ENCODE measurements around the gene HSFX4.
"Not testable (repeated sequence)": the region's sequence is repeated elsewhere in the genome, so short reads cannot be mapped to it uniquely, and the experiment has no call there.

Gene HSFX4

GRCh38 chrX:149938427-149938880 is 9.1 kb downstream of the HSFX4 start, which contains the start of gene EOLA2:
EOLA2 (minus strand) TSS chrX:149938491; CDS start chrX:149933874, 4,617 bp downstream.
- DNase-seq: peak; percentile 98

- DNase-seq: peak; percentile 96
These were observed 9.7 kb downstream of the HSFX4 start for GRCh38 chrX:149938881-149939654.

GRCh38 chrX:149939655-149939904 is 10.2 kb downstream of the HSFX4 start:
- DNase-seq: no peak

GRCh38 chrX:149939905-149940673 is 10.7 kb downstream of the HSFX4 start:
- DNase-seq: peak; percentile 97

GRCh38 chrX:149940674-149941024 is 11.3 kb downstream of the HSFX4 start:
- DNase-seq: not testable (repeated sequence)

GRCh38 chrX:149945087-149945670 is 15.8 kb downstream of the HSFX4 start:
- not testable (repeated sequence) for DNase-seq

- not testable (repeated sequence) for DNase-seq
These were observed 16.4 kb downstream of the HSFX4 start for GRCh38 chrX:149945820-149946219.

GRCh38 chrX:149946932-149947331 is 17.6 kb downstream of the HSFX4 start:
- DNase-seq: not testable (repeated sequence)

GRCh38 chrX:149948016-149948415 is 18.6 kb downstream of the HSFX4 start:
- DNase-seq: no peak

- no peak for DNase-seq
These were observed 20.5 kb downstream of the HSFX4 start for GRCh38 chrX:149949743-149950436.

GRCh38 chrX:149950681-149951080 is 21.3 kb downstream of the HSFX4 start:
- no peak for DNase-seq

- DNase-seq: no peak
These were observed 32.2 kb downstream of the HSFX4 start for GRCh38 chrX:149961572-149961971.

GRCh38 chrX:149962010-149962409 is 32.6 kb downstream of the HSFX4 start:
- DNase-seq: no peak

GRCh38 chrX:149962859-149963757 is 33.7 kb downstream of the HSFX4 start:
- peak; percentile 63 for DNase-seq

GRCh38 chrX:149979126-149979644 is 49.8 kb downstream of the HSFX4 start:
- no peak for DNase-seq

Measured in femur (tissue), 1 donor.